ENCODE results near the gene BUB1B.

- TF ChIP-seq CTCF (IDR thresholded peaks at IDR 0.05; ENCODE audit: borderline replicate concordance, extremely low read depth, low read length, poor library complexity, severe bottlenecking) (no peak), EZH2 (IDR thresholded peaks at IDR 0.05; ENCODE audit: borderline replicate concordance, low read depth, low read length, severe bottlenecking) (no peak)
Observed at GRCh38 chr15:40130799-40131502, 29.9 kb upstream of the BUB1B start.
